ENCODE data around the gene PPP1CA.

The PPP1CA gene

GRCh38 chr11:67439321-67440228, 37.9 kb upstream of the PPP1CA start:
- Histone ChIP-seq H3K9me3 (ENCODE audit: control insufficient read depth, insufficient read depth, low read length) (no peaks in the 10 kb centered on the region), H3K9ac (ENCODE audit: low read depth, low read length) (no peak overlapping the region), H3K27me3 (ENCODE audit: control insufficient read depth, insufficient read depth, low read length) (no peaks in the 10 kb centered on the region), H3K36me3 (ENCODE audit: control insufficient read depth, insufficient read depth, low read length) (peaks cover 43% of the 10 kb centered on the region), H3K4me1 (ENCODE audit: control insufficient read depth, insufficient read depth, low read length) (peaks cover 4% of the 10 kb centered on the region), H3K4me3 (ENCODE audit: low read depth, low read length) (no peak overlapping the region)

GRCh38 chr11:67438158-67438902, 36.7 kb upstream of the PPP1CA start:
- no peaks in the 10 kb centered on the region for H3K9me3 ChIP-seq (ENCODE audit: control insufficient read depth, insufficient read depth, low read length)
- H3K4me3 ChIP-seq (ENCODE audit: low read depth, low read length), result no peak overlapping the region
- peaks cover 4% of the 10 kb centered on the region for H3K4me1 ChIP-seq (ENCODE audit: control insufficient read depth, insufficient read depth, low read length)
- no peak overlapping the region for H3K9ac ChIP-seq (ENCODE audit: low read depth, low read length)
- peaks cover 54% of the 10 kb centered on the region for H3K36me3 ChIP-seq (ENCODE audit: control insufficient read depth, insufficient read depth, low read length)
- H3K27me3 ChIP-seq (ENCODE audit: control insufficient read depth, insufficient read depth, low read length), result no peaks in the 10 kb centered on the region

- H3K9me3 ChIP-seq (ENCODE audit: control insufficient read depth, insufficient read depth, low read length), result no peaks in the 10 kb centered on the region
- no peak overlapping the region for H3K9ac ChIP-seq (ENCODE audit: low read depth, low read length)
- peaks cover 4% of the 10 kb centered on the region for H3K4me1 ChIP-seq (ENCODE audit: control insufficient read depth, insufficient read depth, low read length)
- no peak overlapping the region for H3K4me3 ChIP-seq (ENCODE audit: low read depth, low read length)
- no peaks in the 10 kb centered on the region for H3K27me3 ChIP-seq (ENCODE audit: control insufficient read depth, insufficient read depth, low read length)
- H3K36me3 ChIP-seq (ENCODE audit: control insufficient read depth, insufficient read depth, low read length), result peaks cover 59% of the 10 kb centered on the region
These were observed 36.1 kb upstream of the PPP1CA start for GRCh38 chr11:67437809-67438157.

GRCh38 chr11:67437082-67437808, 35.6 kb upstream of the PPP1CA start, which contains the start of gene PTPRCAP:
Gene PTPRCAP (minus strand): TSS chr11:67437682. CDS start chr11:67437619, 63 bp downstream.
- H3K4me1 ChIP-seq (ENCODE audit: control insufficient read depth, insufficient read depth, low read length), result peaks cover 4% of the 10 kb centered on the region
- H3K36me3 ChIP-seq (ENCODE audit: control insufficient read depth, insufficient read depth, low read length), result peaks cover 61% of the 10 kb centered on the region
- H3K9ac ChIP-seq (ENCODE audit: low read depth, low read length), result peak within 1 kb of the TSS; percentile 47
- H3K9me3 ChIP-seq (ENCODE audit: control insufficient read depth, insufficient read depth, low read length), result no peaks in the 10 kb centered on the region
- H3K27me3 ChIP-seq (ENCODE audit: control insufficient read depth, insufficient read depth, low read length), result no peaks in the 10 kb centered on the region
- no peak within 1 kb of the TSS for H3K4me3 ChIP-seq (ENCODE audit: low read depth, low read length)

- Histone ChIP-seq H3K9ac (ENCODE audit: low read depth, low read length) (peak overlapping the region; percentile 47), H3K27me3 (ENCODE audit: control insufficient read depth, insufficient read depth, low read length) (no peaks in the 10 kb centered on the region), H3K4me1 (ENCODE audit: control insufficient read depth, insufficient read depth, low read length) (peaks cover 4% of the 10 kb centered on the region), H3K36me3 (ENCODE audit: control insufficient read depth, insufficient read depth, low read length) (peaks cover 56% of the 10 kb centered on the region), H3K9me3 (ENCODE audit: control insufficient read depth, insufficient read depth, low read length) (no peaks in the 10 kb centered on the region), H3K4me3 (ENCODE audit: low read depth, low read length) (no peak overlapping the region)
These were observed 34.9 kb upstream of the PPP1CA start for GRCh38 chr11:67436459-67437081.

GRCh38 chr11:67435727-67436458, 34.2 kb upstream of the PPP1CA start:
- Histone ChIP-seq H3K9me3 (ENCODE audit: control insufficient read depth, insufficient read depth, low read length) (no peaks in the 10 kb centered on the region), H3K27me3 (ENCODE audit: control insufficient read depth, insufficient read depth, low read length) (no peaks in the 10 kb centered on the region), H3K36me3 (ENCODE audit: control insufficient read depth, insufficient read depth, low read length) (peaks cover 58% of the 10 kb centered on the region), H3K4me3 (ENCODE audit: low read depth, low read length) (no peak overlapping the region), H3K9ac (ENCODE audit: low read depth, low read length) (no peak overlapping the region), H3K4me1 (ENCODE audit: control insufficient read depth, insufficient read depth, low read length) (peaks cover 4% of the 10 kb centered on the region)

- Histone ChIP-seq H3K27me3 (ENCODE audit: control insufficient read depth, insufficient read depth, low read length) (no peaks in the 10 kb centered on the region), H3K4me3 (ENCODE audit: low read depth, low read length) (no peak overlapping the region), H3K9ac (ENCODE audit: low read depth, low read length) (no peak overlapping the region), H3K36me3 (ENCODE audit: control insufficient read depth, insufficient read depth, low read length) (peaks cover 56% of the 10 kb centered on the region), H3K9me3 (ENCODE audit: control insufficient read depth, insufficient read depth, low read length) (no peaks in the 10 kb centered on the region), H3K4me1 (ENCODE audit: control insufficient read depth, insufficient read depth, low read length) (peaks cover 4% of the 10 kb centered on the region)
These were observed 33.5 kb upstream of the PPP1CA start for GRCh38 chr11:67435031-67435726.

- Histone ChIP-seq H3K36me3 (ENCODE audit: control insufficient read depth, insufficient read depth, low read length) (peaks cover 50% of the 10 kb centered on the region), H3K27me3 (ENCODE audit: control insufficient read depth, insufficient read depth, low read length) (no peaks in the 10 kb centered on the region), H3K9me3 (ENCODE audit: control insufficient read depth, insufficient read depth, low read length) (no peaks in the 10 kb centered on the region), H3K4me1 (ENCODE audit: control insufficient read depth, insufficient read depth, low read length) (peaks cover 4% of the 10 kb centered on the region), H3K9ac (ENCODE audit: low read depth, low read length) (no peak overlapping the region), H3K4me3 (ENCODE audit: low read depth, low read length) (no peak overlapping the region)
These were observed 32.8 kb upstream of the PPP1CA start for GRCh38 chr11:67434395-67434881.

GRCh38 chr11:67433536-67434394, 32.1 kb upstream of the PPP1CA start:
- H3K4me1 ChIP-seq (ENCODE audit: control insufficient read depth, insufficient read depth, low read length), result peaks cover 4% of the 10 kb centered on the region

More at GRCh38 chr11:67433536-67434394, 32.1 kb upstream of the PPP1CA start:
- Histone ChIP-seq H3K27me3 (ENCODE audit: control insufficient read depth, insufficient read depth, low read length) (no peaks in the 10 kb centered on the region), H3K9ac (ENCODE audit: low read depth, low read length) (no peak overlapping the region), H3K4me3 (ENCODE audit: low read depth, low read length) (no peak overlapping the region), H3K36me3 (ENCODE audit: control insufficient read depth, insufficient read depth, low read length) (peaks cover 44% of the 10 kb centered on the region), H3K9me3 (ENCODE audit: control insufficient read depth, insufficient read depth, low read length) (no peaks in the 10 kb centered on the region)
